H1 (cell line): ENCODE results near the gene LCNL1.

Experiments used
- EP300 ChIP-seq, 2 experiments: IDR thresholded peaks; 1 replicate in 1 of 2; 2 replicates in 1 of 2; pipeline ENCODE4 v1.6.1; 2011 to 2012; ENCODE audit warnings: low read depth in 2 of 2, low read length in 2 of 2, mild to moderate bottlenecking in 2 of 2, borderline replicate concordance in 1 of 2, inconsistent platforms in 1 of 2, moderate library complexity in 1 of 2
- EZH2 ChIP-seq: fragments of 200-600 bp; sonication (generic); IDR thresholded peaks from 2 replicates; pipeline ENCODE4 v1.7.1; 2012; ENCODE audit warnings: low read depth, mild to moderate bottlenecking, moderate library complexity, low read length, inconsistent platforms; ENCODE audit not compliant: severe bottlenecking
- TF ChIP-seq, protein P1 (sequence below), 3 experiments: IDR thresholded peaks; 1 replicate in 2 of 3; 2 replicates in 1 of 3; pipeline versions ENCODE4 v1.5.1 to v1.6.1; 2011; ENCODE audit warnings: low read length in 3 of 3, mild to moderate bottlenecking in 3 of 3, inconsistent platforms in 2 of 3, low read depth in 1 of 3, moderate library complexity in 1 of 3; ENCODE audit not compliant: insufficient read depth in 1 of 3; ENCODE audit errors: control extremely low read depth in 1 of 3

DNA sequence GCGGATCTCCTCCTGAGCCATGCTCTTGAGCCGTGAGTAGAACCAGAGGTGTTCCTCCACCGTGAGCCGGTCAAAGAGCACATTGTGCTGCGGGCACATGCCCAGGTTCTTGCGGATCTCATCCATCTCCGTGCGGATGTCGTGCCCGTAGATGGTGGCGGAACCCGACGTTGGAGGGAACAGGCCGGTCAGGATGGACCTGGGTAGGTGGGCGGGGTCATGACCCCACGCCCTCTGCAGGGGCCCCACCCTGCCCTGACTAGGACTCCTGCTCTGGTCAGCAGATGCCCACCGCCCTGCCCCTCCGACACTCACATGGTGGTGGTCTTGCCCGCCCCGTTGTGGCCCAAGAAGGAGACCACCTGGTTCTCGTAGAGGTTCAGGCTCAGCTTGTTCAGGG, 33.2 kb downstream of the LCNL1 start:
- TF ChIP-seq, protein P1, sequence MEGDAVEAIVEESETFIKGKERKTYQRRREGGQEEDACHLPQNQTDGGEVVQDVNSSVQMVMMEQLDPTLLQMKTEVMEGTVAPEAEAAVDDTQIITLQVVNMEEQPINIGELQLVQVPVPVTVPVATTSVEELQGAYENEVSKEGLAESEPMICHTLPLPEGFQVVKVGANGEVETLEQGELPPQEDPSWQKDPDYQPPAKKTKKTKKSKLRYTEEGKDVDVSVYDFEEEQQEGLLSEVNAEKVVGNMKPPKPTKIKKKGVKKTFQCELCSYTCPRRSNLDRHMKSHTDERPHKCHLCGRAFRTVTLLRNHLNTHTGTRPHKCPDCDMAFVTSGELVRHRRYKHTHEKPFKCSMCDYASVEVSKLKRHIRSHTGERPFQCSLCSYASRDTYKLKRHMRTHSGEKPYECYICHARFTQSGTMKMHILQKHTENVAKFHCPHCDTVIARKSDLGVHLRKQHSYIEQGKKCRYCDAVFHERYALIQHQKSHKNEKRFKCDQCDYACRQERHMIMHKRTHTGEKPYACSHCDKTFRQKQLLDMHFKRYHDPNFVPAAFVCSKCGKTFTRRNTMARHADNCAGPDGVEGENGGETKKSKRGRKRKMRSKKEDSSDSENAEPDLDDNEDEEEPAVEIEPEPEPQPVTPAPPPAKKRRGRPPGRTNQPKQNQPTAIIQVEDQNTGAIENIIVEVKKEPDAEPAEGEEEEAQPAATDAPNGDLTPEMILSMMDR (IDR thresholded peaks at IDR 0.05; ENCODE audit: control extremely low read depth in 1 of 3, insufficient read depth in 1 of 3, low read depth in 1 of 3, low read length in 3 of 3): no peak
- TF ChIP-seq EZH2 (no peak), EP300 (IDR thresholded peaks at IDR 0.05; ENCODE audit: borderline replicate concordance in 1 of 2, low read depth in 2 of 2, low read length in 2 of 2) (no peak)
